ENCODE data around the gene UVRAG. TPM values are rescaled to one million over a fixed set of nuclear protein-coding genes. Genes with fewer than 3 reads are reported as not detected.
"Not testable (repeated sequence)": the region's sequence is repeated elsewhere in the genome, so short reads cannot be mapped to it uniquely, and the experiment has no call there.

The UVRAG gene
- total and polyA plus RNA-seq, 2 of the 4 experiments (the other 2 are of a cell fraction) = 5.6 to 10.9 TPM

- H2BK120ac ChIP-seq (ENCODE audit: low read depth, low read length); H3K79me1 ChIP-seq (ENCODE audit: low read depth in 1 of 2, low read length in 2 of 2); H3K14ac ChIP-seq (replicated peaks; ENCODE audit: low read depth, low read length); H2BK5ac ChIP-seq (ENCODE audit: low read depth, low read length, poor library complexity, severe bottlenecking); H3K23ac ChIP-seq (ENCODE audit: low read depth, low read length); ATAC-seq (ENCODE audit: low read depth); H3K27ac ChIP-seq (ENCODE audit: insufficient read depth, low read length); DNase-seq; H3K9me1 ChIP-seq (ENCODE audit: insufficient read depth, low read length); BruUV-seq (replicated peaks); H3K4me2 ChIP-seq (ENCODE audit: low read depth, low read length); H3K9ac ChIP-seq (ENCODE audit: low read depth, low read length); H4K20me1 ChIP-seq (ENCODE audit: insufficient read depth, low read length); H3K4me1 ChIP-seq (ENCODE audit: control insufficient read depth, insufficient read depth, low read length); H4K8ac ChIP-seq (ENCODE audit: low read depth in 2 of 2, low read length in 2 of 2); H2AFZ ChIP-seq (replicated peaks; ENCODE audit: low read length, poor library complexity); H2BK20ac ChIP-seq (ENCODE audit: low read depth, low read length); H3K27me3 ChIP-seq (ENCODE audit: control insufficient read depth, insufficient read depth, low read length); intact Hi-C loops (cut with micrococcal nuclease); H3K36me3 ChIP-seq (ENCODE audit: control insufficient read depth, insufficient read depth, low read length); H4K5ac ChIP-seq (ENCODE audit: low read depth, low read length); POLR2A ChIA-PET (ENCODE audit: unreplicated experiment); H3K4me3 ChIP-seq (ENCODE audit: insufficient read depth, low read depth, low read length); H3K4ac ChIP-seq (ENCODE audit: low read depth, low read length); CTCF ChIA-PET; H4K91ac ChIP-seq (ENCODE audit: insufficient read depth, low read depth, low read length); H2AK9ac ChIP-seq (replicated peaks; ENCODE audit: low read depth, low read length, poor library complexity); H3K18ac ChIP-seq (ENCODE audit: low read depth, low read length); dilution Hi-C loops (cut with HindIII; ENCODE audit: low sequenced_read_pairs, unreplicated experiment); H3K9me3 ChIP-seq (ENCODE audit: control insufficient read depth, insufficient read depth, low read length); H2AK5ac ChIP-seq (ENCODE audit: low read depth, low read length); in situ Hi-C loops (cut with MboI; ENCODE audit: low sequenced_read_pairs); H3K56ac ChIP-seq (ENCODE audit: extremely low read depth, insufficient read depth, low read length); H2BK15ac ChIP-seq (ENCODE audit: low read depth, low read length): not testable (repeated sequence)
- no CpG with 5 or more reads among the region's 5 CpGs for WGBS, 2 experiments (ENCODE audit: extremely low coverage in 2 of 2, insufficient read length in 1 of 2)
Observed at GRCh38 chr11:76081084-76081483, 266.1 kb downstream of the UVRAG start.

Measured in IMR-90 (cell line).